ENCODE results near the gene CSF2. TPM values are rescaled to one million over a fixed set of nuclear protein-coding genes. Genes with fewer than 3 reads are reported as not detected.

Gene CSF2
- polyA plus RNA-seq, 1 of the 3 experiments (the other 2 are of a cell fraction), result 0.97 TPM

- TF ChIP-seq USF2 (IDR thresholded peaks at IDR 0.05; ENCODE audit: borderline replicate concordance, low read depth, low read length) (peak; percentile 30; the same call in 1 of the 2 replicates), GATA2 (CRISPR knock-in tag; IDR thresholded peaks at IDR 0.05) (no peak), ELF1 (IDR thresholded peaks at IDR 0.05) (peak; percentile 40; the same call in 1 of the 2 replicates), IRF3 (IDR thresholded peaks at IDR 0.05; ENCODE audit: low read depth, low read length) (no peak), ZBTB33 (IDR thresholded peaks at IDR 0.05; ENCODE audit: borderline replicate concordance, low read depth) (no peak; the same call in 1 of the 2 replicates), MEF2A (IDR thresholded peaks at IDR 0.05; ENCODE audit: borderline replicate concordance, low read depth) (no peak; the same call in 1 of the 2 replicates)
These were observed 12.7 kb downstream of the CSF2 start (continued) for GRCh38 chr5:132086277-132086794.

GRCh38 chr5:132087176-132087575, 13.6 kb downstream of the CSF2 start:
- no peak for TF ChIP-seq CTCF (IDR thresholded peaks at IDR 0.05)
- no peak for TF ChIP-seq RXRA (IDR thresholded peaks at IDR 0.05; ENCODE audit: borderline replicate concordance, low read depth)
- TF ChIP-seq GABPA (IDR thresholded peaks at IDR 0.05; ENCODE audit: low read depth), result no peak
- TF ChIP-seq RCOR1 (IDR thresholded peaks at IDR 0.05; ENCODE audit: low read length), result no peak
- TF ChIP-seq MXI1 (IDR thresholded peaks at IDR 0.05; ENCODE audit: low read depth, low read length), result no peak
- no peak for TF ChIP-seq TEAD4 (IDR thresholded peaks at IDR 0.05; ENCODE audit: borderline replicate concordance, insufficient read depth)
- no peak for TF ChIP-seq JUND (IDR thresholded peaks at IDR 0.05)
- no peak for TF ChIP-seq TCF12 (IDR thresholded peaks at IDR 0.05)
- TF ChIP-seq IRF3 (IDR thresholded peaks at IDR 0.05; ENCODE audit: low read depth, low read length), result no peak
- TF ChIP-seq PBX3 (IDR thresholded peaks at IDR 0.05), result no peak
- no peak for TF ChIP-seq RFX5 (IDR thresholded peaks at IDR 0.05; ENCODE audit: low read length)
- Histone ChIP-seq H3F3A (replicated peaks; ENCODE audit: insufficient read depth) (peaks cover 5% of the 10 kb centered on the region), H3K36me3 (replicated peaks in 1 of 2; ENCODE audit: control insufficient read depth in 1 of 2, insufficient read depth in 2 of 2, low read length in 1 of 2) (no peaks in the 10 kb centered on the region), H4K20me1 (ENCODE audit: insufficient read depth) (no peaks in the 10 kb centered on the region), H3K9me2 (no peaks in the 10 kb centered on the region), H3K4me3 (ENCODE audit: low read depth in 2 of 2, low read length in 1 of 2) (no peak overlapping the region), H3K27me3 (ENCODE audit: insufficient read depth) (no peaks in the 10 kb centered on the region), H2AFZ (ENCODE audit: low read depth) (no peak overlapping the region), H3K4me1 (ENCODE audit: control insufficient read depth in 1 of 2, insufficient read depth in 2 of 2, low read depth in 1 of 2, low read length in 1 of 2) (peaks cover 17% of the 10 kb centered on the region in 2 experiments), H3K4me2 (no peak overlapping the region), H3K9me3 (no peaks in the 10 kb centered on the region), H3K9ac (no peak overlapping the region), H3K27ac (ENCODE audit: low read depth in 2 of 2, low read length in 1 of 2) (peak overlapping the region in 1 of 2 experiments; percentile 74; a peak in 2 of 4 replicates), H3K79me2 (ENCODE audit: insufficient read depth) (no peaks in the 10 kb centered on the region)
- ChIA-PET POLR2A (no interaction called here), CTCF (interaction anchor here (1.3 to 3.0 kb wide), 3 partner anchors 22 to 24 kb away, joined by 7 to 11 read pairs (median 9); no protein-coding TSS in a partner anchor)
- DNase-seq, result no peak
- WGBS (ENCODE audit: low lambda C conversion rate), result 85% methylated on average over 6 of the region's 6 CpGs
